Measurements from ENCODE around the gene KCNE1.
"Not testable (repeated sequence)": the region's sequence is repeated elsewhere in the genome, so short reads cannot be mapped to it uniquely, and the experiment has no call there.

KCNE1 gene

GRCh38 chr21:34510148-34511142 is 1.6 kb downstream of the KCNE1 start:
- DNase-seq = peak; percentile 56

GRCh38 chr21:34509151-34509550 is 2.9 kb downstream of the KCNE1 start:
- DNase-seq = no peak

GRCh38 chr21:34504595-34504994 is 7.4 kb downstream of the KCNE1 start:
- no peak for DNase-seq

GRCh38 chr21:34502480-34503106 is 9.4 kb downstream of the KCNE1 start:
- DNase-seq = no peak

- no peak for DNase-seq
These were observed 10.3 kb downstream of the KCNE1 start for GRCh38 chr21:34501716-34502115.

- no peak for DNase-seq
These were observed 11.8 kb downstream of the KCNE1 start for GRCh38 chr21:34500191-34500590.

DNA sequence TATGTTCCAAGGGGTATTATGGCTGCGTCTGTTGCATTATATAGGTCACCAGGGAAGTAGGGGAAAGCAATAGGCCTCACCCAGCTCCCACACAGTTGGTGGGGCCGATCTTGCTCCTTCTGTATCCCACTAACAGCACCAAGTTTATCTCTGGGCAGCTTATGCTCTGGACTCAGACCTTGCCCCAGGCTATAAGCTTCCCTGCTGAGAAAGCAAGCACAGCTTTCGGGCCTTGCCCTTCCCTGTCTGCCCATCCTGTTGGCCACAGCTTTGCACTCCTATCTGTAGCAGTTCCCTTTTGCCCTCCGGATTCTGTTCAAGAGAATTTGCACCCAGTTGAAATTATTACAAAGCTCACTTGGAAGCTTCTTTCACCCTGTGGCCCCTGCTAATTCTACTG is 12.9 kb downstream of the KCNE1 start:
- DNase-seq = no peak

- DNase-seq = no peak
These were observed 13.4 kb downstream of the KCNE1 start for GRCh38 chr21:34498623-34499022.

DNA sequence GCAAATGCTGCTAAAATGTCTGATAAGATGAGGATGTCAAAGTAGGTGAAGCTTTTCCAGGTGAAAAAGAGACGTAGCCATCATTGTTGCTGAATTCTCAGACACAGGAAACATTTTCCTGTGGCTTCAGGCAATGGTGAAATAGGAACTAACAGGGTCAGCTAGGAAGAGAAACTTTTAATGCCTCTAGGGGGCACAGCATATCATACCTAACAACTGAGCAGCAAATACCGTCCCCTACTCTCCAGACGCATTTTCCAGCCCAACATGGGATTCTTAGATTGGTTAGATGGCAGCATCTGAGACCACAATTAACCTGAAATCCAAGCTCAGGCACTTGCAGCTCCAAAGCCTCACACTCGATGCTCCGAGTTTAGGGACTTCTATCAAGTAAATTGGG is 28.2 kb downstream of the KCNE1 start:
- not testable (repeated sequence) for DNase-seq

DNA sequence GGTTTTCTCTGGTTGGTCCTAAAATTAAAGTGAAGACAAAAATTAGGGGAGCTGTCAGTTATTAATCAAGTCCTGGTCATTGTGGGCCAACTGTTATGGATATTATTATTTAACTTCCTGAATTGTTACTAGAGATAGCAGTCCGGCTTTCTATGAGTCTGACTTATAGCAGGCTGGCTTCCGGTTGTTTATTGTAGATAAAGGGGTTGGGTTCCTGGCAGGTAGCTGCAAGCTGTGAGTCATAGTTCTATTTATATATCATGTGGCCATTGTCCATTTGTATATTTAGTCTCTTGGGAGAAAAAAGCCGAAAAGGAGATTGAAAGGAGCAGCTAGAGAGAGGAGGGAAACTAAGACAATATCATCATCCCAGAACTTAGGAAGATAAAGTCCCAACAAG is 28.6 kb downstream of the KCNE1 start:
- DNase-seq = not testable (repeated sequence)

DNA sequence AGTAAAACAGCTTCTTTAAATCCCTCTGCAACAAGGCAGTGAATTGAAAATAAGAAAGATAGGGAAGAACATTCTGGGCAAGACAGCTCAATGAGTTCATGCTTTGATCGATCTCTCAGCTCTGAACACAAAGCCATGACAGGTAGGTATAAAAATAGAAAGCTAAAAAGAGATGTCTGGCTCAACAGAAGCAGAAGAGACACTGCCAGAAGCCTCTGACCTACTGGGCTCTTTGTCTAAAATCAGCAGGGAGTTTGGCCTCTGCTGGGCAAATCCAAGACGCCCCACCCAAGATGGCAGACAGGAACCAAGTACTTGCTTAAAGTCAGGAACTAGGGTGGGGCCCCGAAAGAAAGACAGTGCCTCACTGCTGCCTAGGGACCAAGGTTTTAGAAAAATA is 44.7 kb downstream of the KCNE1 start:
- DNase-seq = not testable (repeated sequence)

DNA sequence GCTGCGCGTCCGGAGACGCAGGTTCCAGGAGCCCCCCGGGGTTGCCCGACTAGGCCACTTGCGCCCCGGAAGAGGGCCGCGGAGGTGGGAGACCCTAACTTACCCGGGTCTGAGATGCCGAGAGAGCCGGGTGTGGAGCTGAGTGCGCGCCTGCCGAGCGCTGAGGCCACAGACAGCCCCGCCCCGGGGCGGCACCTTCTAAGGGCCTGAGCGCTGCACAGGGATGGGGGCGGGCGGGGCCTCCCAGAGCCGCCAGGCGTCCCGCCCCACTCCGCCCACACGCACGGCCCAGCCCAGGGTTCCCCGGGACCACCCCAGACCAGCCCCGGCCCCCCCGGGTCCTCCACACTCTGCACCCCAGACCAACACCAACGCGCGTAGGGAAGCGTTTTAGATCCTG is 52.6 kb downstream of the KCNE1 start:
- not testable (repeated sequence) for DNase-seq

DNA sequence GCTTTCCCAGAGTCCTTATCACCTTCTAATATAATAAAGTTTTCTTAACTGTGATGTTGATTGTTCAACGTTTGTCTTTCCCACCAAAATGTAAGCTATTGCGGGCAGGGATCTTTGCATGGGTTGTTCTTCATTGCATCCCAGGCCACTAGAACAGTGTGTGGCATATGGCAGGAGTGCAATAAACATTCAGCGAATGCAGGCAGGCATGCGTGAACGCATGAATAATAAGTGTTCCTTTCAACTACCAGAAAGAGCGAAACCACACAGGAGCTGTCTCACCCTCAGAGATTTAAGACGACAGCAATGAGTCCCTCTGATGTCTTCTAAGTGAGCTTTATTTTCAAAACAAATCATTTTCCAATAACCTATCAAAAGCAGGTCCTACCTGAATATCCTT is 53.7 kb downstream of the KCNE1 start:
- DNase-seq = not testable (repeated sequence)

DNA sequence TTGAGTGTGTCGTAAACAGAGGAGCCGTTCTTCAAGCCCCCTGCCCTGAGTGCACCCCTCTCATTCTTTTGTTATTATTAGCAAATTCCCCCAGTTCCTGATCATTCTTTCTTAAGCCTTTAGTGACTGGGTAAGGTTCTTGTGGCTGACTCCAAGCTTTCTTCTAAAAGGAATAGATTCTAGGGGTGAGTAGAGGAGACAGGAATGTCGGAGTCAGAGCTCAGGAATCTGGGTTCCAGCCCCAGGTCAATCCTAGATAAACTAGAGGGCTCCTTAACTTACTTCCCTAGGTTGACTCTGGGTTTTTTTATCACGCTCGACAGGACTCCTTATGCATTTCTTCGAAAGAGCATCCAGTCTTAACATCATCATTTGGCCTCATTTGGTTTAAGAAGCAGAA is 55.8 kb downstream of the KCNE1 start:
- DNase-seq = not testable (repeated sequence)

DNA sequence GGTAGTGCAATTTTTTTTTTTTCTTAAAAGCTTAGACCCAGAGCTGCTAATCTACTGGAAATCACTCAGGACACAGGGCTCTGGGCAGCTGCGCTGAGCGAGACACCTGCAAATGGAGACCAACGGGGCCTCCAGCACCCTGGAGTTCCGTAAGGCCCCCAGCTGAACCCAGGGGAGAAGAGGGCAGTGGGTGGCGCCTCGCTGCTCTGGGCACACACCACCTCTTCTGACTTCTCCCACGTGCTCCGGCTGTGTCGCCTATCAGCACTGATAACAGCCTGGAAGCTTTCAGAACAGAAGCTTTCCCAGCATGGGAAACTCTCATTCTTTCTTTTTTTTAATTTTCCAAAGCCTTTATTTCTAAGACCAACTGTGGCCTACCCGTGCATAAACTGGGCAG is 56.4 kb downstream of the KCNE1 start:
- not testable (repeated sequence) for DNase-seq

GRCh38 chr21:34447018-34447417 is 65.0 kb downstream of the KCNE1 start:
- not testable (repeated sequence) for DNase-seq

- DNase-seq = not testable (repeated sequence)
These were observed 68.5 kb downstream of the KCNE1 start for GRCh38 chr21:34443486-34443885.

DNA sequence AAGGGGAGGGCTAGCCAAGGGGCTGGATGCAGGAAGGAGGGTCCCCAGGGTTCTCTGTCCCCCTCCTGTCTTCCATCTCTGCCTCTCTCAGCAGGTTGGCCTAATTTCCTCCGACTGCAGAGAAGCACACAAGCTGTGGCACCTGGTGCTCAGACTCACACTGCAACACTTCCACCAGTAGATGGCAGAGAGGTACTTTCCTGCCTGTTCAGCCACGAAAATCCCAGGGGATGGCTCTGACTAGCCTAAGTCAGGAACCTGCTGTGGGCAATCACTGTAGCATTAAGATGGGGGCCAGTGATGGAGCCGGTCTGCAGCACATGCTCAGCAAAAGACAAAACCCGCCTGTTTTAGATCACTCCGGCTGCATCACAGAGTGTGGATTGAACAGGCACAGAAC is 82.3 kb downstream of the KCNE1 start:
- DNase-seq = not testable (repeated sequence)

DNA sequence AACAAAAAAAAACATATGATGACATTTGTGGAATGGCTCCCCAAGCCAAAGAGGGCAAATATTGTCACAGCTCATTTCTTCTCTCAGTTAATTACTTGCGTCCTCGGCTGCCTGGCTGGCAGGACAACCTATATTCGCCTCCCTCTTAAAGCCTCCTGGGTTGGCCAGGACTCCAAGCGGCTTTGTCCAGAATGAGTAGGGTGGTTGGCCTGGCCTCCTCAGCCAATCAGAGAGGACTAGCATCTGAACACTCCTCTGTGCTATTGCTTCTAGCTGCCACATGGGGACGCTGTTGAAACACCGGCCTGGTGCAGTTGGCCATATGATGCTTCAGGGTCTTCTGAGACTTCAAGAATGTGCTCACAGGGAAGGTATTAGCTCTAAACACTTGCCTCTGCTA is 83.6 kb downstream of the KCNE1 start:
- not testable (repeated sequence) for DNase-seq

DNA sequence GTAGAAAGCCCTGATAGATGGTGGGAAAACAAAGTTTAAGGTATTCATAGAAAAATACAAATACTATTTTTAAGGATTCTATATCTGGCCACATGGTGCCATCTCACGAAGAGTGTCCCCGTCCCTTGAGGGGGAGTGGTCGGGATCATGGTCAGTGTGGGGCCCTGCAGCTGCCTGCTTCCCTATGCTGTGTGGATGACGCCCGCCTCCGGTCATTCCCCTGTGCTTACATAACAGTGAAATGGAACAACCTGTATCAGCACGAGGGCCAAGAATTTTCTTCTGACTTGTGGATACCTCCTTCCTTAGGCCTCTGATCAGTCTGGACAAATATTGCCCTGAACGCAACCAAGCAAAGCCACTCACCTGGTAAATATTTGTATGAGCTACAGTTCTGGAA is 84.7 kb downstream of the KCNE1 start:
- not testable (repeated sequence) for DNase-seq

- DNase-seq = not testable (repeated sequence)
These were observed 88.2 kb downstream of the KCNE1 start, which contains the start of gene SMIM34 for GRCh38 chr21:34423805-34424204. Gene SMIM34 (minus strand): TSS chr21:34423951. CDS start chr21:34423839, 112 bp downstream.

- DNase-seq = not testable (repeated sequence)
These were observed 94.4 kb downstream of the KCNE1 start for GRCh38 chr21:34417448-34418077.

DNA sequence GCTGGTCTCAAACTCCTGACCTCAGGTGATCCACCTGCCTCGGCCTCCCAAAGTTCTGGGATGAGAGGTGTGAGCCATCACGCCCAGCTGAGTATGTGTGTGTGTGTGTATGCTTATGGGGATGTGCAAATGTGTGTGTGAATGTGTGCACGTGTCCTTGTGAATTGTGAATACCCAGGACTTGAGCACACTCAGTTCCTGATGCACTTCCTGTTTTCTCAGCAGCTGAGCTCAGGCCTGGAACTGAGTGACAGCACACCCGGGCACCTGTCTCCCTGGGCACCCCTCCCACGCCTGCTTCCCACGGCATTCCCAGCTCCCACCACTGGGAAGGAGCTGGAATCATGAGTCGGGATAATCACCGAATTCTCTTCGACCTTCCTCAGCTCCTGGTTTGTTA is 104.7 kb downstream of the KCNE1 start:
- not testable (repeated sequence) for DNase-seq

Measured in NCI-H1092 (cell line).